Neural cell (in vitro differentiated cells): ENCODE data around the gene IGSF10. TPM values are rescaled to one million over a fixed set of nuclear protein-coding genes. Genes with fewer than 3 reads are reported as not detected.

Source experiments
- H2AFZ ChIP-seq: fragments of 200-600, 300-800 bp; sonication (generic), shearing (Covaris generic); 2 replicates; pipeline ENCODE4 v1.6.0; 2014; ENCODE audit warnings: low read depth, mild to moderate bottlenecking, antibody characterized with exemption, low read length, moderate library complexity
- H3F3A ChIP-seq: fragments of 200-600 bp; shearing (Covaris generic); 2 replicates; pipeline ENCODE4 v1.6.1; 2016; ENCODE audit warnings: mild to moderate bottlenecking, moderate library complexity, mixed read lengths, antibody characterized with exemption, low read length; ENCODE audit not compliant: insufficient read depth, poor library complexity, severe bottlenecking
- H3K27ac ChIP-seq: fragments of 200-600, 300-800 bp; sonication (generic), shearing (Covaris generic); 2 replicates; pipeline ENCODE4 v1.5.1; 2014; ENCODE audit warnings: mild to moderate bottlenecking, low read length, moderate library complexity
- H3K27me3 ChIP-seq: fragments of 300-800, 200-600 bp; sonication (generic), shearing (Covaris generic); 2 replicates; pipeline ENCODE4 v1.6.0; 2014; ENCODE audit warnings: mild to moderate bottlenecking, low read depth, low read length, moderate library complexity; ENCODE audit not compliant: insufficient read depth
- H3K36me3 ChIP-seq: fragments of 300-800, 200-600 bp; sonication (generic), shearing (Covaris generic); 2 replicates; pipeline ENCODE4 v1.5.1; 2014; ENCODE audit warnings: mild to moderate bottlenecking, antibody characterized with exemption, low read length, moderate library complexity; ENCODE audit not compliant: insufficient read depth
- H3K4me2 ChIP-seq: fragments of 300-800, 200-600 bp; sonication (generic), shearing (Covaris generic); 2 replicates; pipeline ENCODE4 v1.6.0; 2014; ENCODE audit warnings: mild to moderate bottlenecking, low read length
- H3K4me3 ChIP-seq: fragments of 300-800, 200-600 bp; sonication (generic), shearing (Covaris generic); 2 replicates; pipeline ENCODE4 v1.5.1; 2014; ENCODE audit warnings: mild to moderate bottlenecking, low read length, moderate library complexity
- H3K79me2 ChIP-seq: fragments of 200-600 bp; shearing (Covaris generic); replicated peaks from 2 replicates; pipeline ENCODE4 v1.6.0; 2014; ENCODE audit warnings: mild to moderate bottlenecking, low read length, moderate library complexity; ENCODE audit not compliant: insufficient read depth
- H3K9ac ChIP-seq: fragments of 300-800, 200-600 bp; sonication (generic), shearing (Covaris generic); 2 replicates; pipeline ENCODE4 v1.6.1; 2016; ENCODE audit warnings: mild to moderate bottlenecking, low read length, mixed read lengths
- H3K9me2 ChIP-seq: fragments of 200-600 bp; shearing (Covaris generic); 2 replicates; pipeline ENCODE4 v1.6.1; 2016; ENCODE audit warnings: mild to moderate bottlenecking, low read length, mixed read lengths; ENCODE audit not compliant: insufficient read depth
- H3K9me3 ChIP-seq: fragments of 200-600, 300-800 bp; sonication (generic), shearing (Covaris generic); 2 replicates; pipeline ENCODE4 v1.6.1; 2016; ENCODE audit warnings: mild to moderate bottlenecking, mixed run types, low read length, moderate library complexity, mixed read lengths
- H4K20me1 ChIP-seq: fragments of 200-600 bp; shearing (Covaris generic); 2 replicates; pipeline ENCODE4 v1.6.1; 2016; ENCODE audit warnings: mild to moderate bottlenecking, mixed run types; ENCODE audit not compliant: insufficient read depth
- CTCF ChIP-seq: fragments of 450-650 bp; IDR thresholded peaks from 2 replicates; pipeline ENCODE4 v1.5.1; 2014; ENCODE audit warnings: antibody characterized with exemption, mild to moderate bottlenecking, moderate library complexity; ENCODE audit not compliant: poor library complexity, severe bottlenecking
- EP300 ChIP-seq: fragments of 450-650 bp; conservative IDR thresholded peaks from 2 replicates; pipeline ENCODE4 v1.6.1; 2014; ENCODE audit warnings: antibody characterized with exemption, mild to moderate bottlenecking, moderate library complexity; ENCODE audit not compliant: poor library complexity, severe bottlenecking
- EZH2 ChIP-seq: fragments of 200-600, 300-800 bp; shearing (Covaris generic), sonication (generic); IDR thresholded peaks from 2 replicates; pipeline ENCODE4 v1.6.1; 2014; ENCODE audit warnings: antibody characterized with exemption, low read length, borderline replicate concordance, mild to moderate bottlenecking; ENCODE audit not compliant: insufficient read depth, poor library complexity, severe bottlenecking
- MXI1 ChIP-seq: fragments of 450-650 bp; conservative IDR thresholded peaks from 2 replicates; pipeline ENCODE4 v1.6.1; 2014; ENCODE audit warnings: antibody characterized with exemption, mild to moderate bottlenecking; ENCODE audit not compliant: poor library complexity, severe bottlenecking
- POLR2AphosphoS5 ChIP-seq: IDR thresholded peaks from 2 replicates; pipeline ENCODE4 v1.6.1; 2012
- RAD21 ChIP-seq: fragments of 450-650 bp; conservative IDR thresholded peaks from 2 replicates; pipeline ENCODE4 v1.6.1; 2014; ENCODE audit warnings: antibody characterized with exemption, mild to moderate bottlenecking, moderate library complexity
- SMC3 ChIP-seq: fragments of 450-650 bp; conservative IDR thresholded peaks from 2 replicates; pipeline ENCODE4 v1.6.1; 2014; ENCODE audit warnings: antibody characterized with exemption, mild to moderate bottlenecking, moderate library complexity; ENCODE audit not compliant: poor library complexity
- TAF1 ChIP-seq: IDR thresholded peaks from 2 replicates; pipeline ENCODE4 v1.6.1; 2012; ENCODE audit warnings: low read depth
- polyA plus RNA-seq: library from polyadenylated mRNA; depleted of rRNA; stranded (reverse); fragments of >200 nt; gene quantifications from 2 replicates; pipeline ENCODE4 v1.2.3, GENCODE V29; 2014
- TF ChIP-seq, protein P1 (sequence below): IDR thresholded peaks from 2 replicates; pipeline ENCODE4 v1.6.1; 2012; ENCODE audit warnings: borderline replicate concordance

The IGSF10 gene
- polyA plus RNA-seq, 1 donor from 2014 or later = not detected

DNA sequence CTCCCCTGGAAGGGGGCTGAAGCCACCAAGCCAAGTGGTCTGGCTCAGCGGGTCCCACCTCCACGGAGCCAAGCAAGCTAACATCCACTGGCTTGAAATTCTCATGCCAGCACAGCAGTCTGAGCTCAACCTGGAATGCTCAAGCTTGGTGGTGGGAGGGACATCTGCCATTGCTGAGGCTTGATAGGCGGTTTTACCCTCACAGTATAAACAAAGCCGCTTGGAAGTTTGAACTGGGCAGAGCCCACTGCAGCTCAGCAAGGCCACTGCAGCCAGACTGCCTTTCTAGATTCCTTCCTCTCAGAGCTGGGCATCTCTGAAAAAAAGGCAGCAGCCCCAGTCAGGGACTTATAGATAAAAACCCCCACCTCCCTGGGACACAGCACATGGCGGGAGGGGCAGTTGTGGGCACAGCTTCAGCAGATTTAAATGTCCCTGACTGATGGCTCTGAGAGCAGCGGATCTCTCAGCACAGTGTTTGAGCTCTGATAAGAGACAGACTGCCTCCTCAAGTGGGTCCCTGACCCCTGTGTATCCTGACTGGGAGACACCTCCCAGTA, 23.2 kb upstream of the IGSF10 start:
- no peaks in the 10 kb centered on the region for H3K79me2 ChIP-seq
- no peaks in the 10 kb centered on the region for H3K9me2 ChIP-seq
- H3K9me3 ChIP-seq = no peaks in the 10 kb centered on the region
- no peaks in the 10 kb centered on the region for H4K20me1 ChIP-seq
- H3F3A ChIP-seq = no peaks in the 10 kb centered on the region
- H3K27me3 ChIP-seq = no peaks in the 10 kb centered on the region
- no peak overlapping the region for H3K4me2 ChIP-seq
- no peak overlapping the region for H3K9ac ChIP-seq
- H3K4me3 ChIP-seq = no peak overlapping the region
- H3K36me3 ChIP-seq = no peaks in the 10 kb centered on the region
- H3K27ac ChIP-seq = no peak overlapping the region
- TF ChIP-seq POLR2AphosphoS5 (no peak), CTCF (no peak), EZH2 (no peak), SMC3 (no peak), RAD21 (no peak), TAF1 (no peak), EP300 (no peak), MXI1 (no peak)
- TF ChIP-seq, protein P1, sequence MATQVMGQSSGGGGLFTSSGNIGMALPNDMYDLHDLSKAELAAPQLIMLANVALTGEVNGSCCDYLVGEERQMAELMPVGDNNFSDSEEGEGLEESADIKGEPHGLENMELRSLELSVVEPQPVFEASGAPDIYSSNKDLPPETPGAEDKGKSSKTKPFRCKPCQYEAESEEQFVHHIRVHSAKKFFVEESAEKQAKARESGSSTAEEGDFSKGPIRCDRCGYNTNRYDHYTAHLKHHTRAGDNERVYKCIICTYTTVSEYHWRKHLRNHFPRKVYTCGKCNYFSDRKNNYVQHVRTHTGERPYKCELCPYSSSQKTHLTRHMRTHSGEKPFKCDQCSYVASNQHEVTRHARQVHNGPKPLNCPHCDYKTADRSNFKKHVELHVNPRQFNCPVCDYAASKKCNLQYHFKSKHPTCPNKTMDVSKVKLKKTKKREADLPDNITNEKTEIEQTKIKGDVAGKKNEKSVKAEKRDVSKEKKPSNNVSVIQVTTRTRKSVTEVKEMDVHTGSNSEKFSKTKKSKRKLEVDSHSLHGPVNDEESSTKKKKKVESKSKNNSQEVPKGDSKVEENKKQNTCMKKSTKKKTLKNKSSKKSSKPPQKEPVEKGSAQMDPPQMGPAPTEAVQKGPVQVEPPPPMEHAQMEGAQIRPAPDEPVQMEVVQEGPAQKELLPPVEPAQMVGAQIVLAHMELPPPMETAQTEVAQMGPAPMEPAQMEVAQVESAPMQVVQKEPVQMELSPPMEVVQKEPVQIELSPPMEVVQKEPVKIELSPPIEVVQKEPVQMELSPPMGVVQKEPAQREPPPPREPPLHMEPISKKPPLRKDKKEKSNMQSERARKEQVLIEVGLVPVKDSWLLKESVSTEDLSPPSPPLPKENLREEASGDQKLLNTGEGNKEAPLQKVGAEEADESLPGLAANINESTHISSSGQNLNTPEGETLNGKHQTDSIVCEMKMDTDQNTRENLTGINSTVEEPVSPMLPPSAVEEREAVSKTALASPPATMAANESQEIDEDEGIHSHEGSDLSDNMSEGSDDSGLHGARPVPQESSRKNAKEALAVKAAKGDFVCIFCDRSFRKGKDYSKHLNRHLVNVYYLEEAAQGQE = no peak
- H2AFZ ChIP-seq = no peak overlapping the region

GRCh38 chr3:151483488-151483887, 22.6 kb upstream of the IGSF10 start:
- Histone ChIP-seq H3K36me3 (no peaks in the 10 kb centered on the region), H4K20me1 (no peaks in the 10 kb centered on the region), H3F3A (no peaks in the 10 kb centered on the region), H3K9me2 (no peaks in the 10 kb centered on the region), H3K9me3 (no peaks in the 10 kb centered on the region), H3K4me2 (no peak overlapping the region), H3K27ac (no peak overlapping the region), H3K79me2 (no peaks in the 10 kb centered on the region), H3K27me3 (no peaks in the 10 kb centered on the region), H3K4me3 (no peak overlapping the region), H2AFZ (no peak overlapping the region), H3K9ac (no peak overlapping the region)
- TF ChIP-seq POLR2AphosphoS5 (no peak), CTCF (no peak), EZH2 (no peak), TAF1 (no peak), RAD21 (no peak), SMC3 (no peak), EP300 (no peak), MXI1 (no peak)
- TF ChIP-seq, protein P1 = no peak
